Activated gamma-delta T cell treated with anti-CD3 and anti-CD28 coated beads, Interleukin-2, amount 50 U/mL, for 16 hours (primary cell): Measurements from ENCODE around the gene ZNF638.

Source experiments
- DNase-seq: peaks from one replicate; pipeline ENCODE4 v3.0.0-alpha.2; 2020; ENCODE audit warnings: low read depth

Gene ZNF638

GRCh38 chr2:71469403-71470398 is 138.1 kb downstream of the ZNF638 start:
- no peak for DNase-seq

- no peak for DNase-seq
These were observed 139.7 kb downstream of the ZNF638 start for GRCh38 chr2:71471276-71471675.

GRCh38 chr2:71472019-71472418 is 140.4 kb downstream of the ZNF638 start:
- no peak for DNase-seq

GRCh38 chr2:71473346-71474031 is 141.9 kb downstream of the ZNF638 start:
- no peak for DNase-seq

- DNase-seq, result no peak
These were observed 142.6 kb downstream of the ZNF638 start for GRCh38 chr2:71474116-71474743.

GRCh38 chr2:71474744-71475397 is 143.3 kb downstream of the ZNF638 start:
- DNase-seq, result no peak

GRCh38 chr2:71476495-71476894 is 144.9 kb downstream of the ZNF638 start:
- DNase-seq, result no peak

- DNase-seq, result no peak
These were observed 145.7 kb downstream of the ZNF638 start for GRCh38 chr2:71477231-71477691.

GRCh38 chr2:71478806-71479205 is 147.2 kb downstream of the ZNF638 start:
- no peak for DNase-seq

- DNase-seq, result no peak
These were observed 147.7 kb downstream of the ZNF638 start for GRCh38 chr2:71479261-71479660.

- DNase-seq, result no peak
These were observed 149.5 kb downstream of the ZNF638 start for GRCh38 chr2:71481111-71481510.

GRCh38 chr2:71482055-71482454 is 150.5 kb downstream of the ZNF638 start:
- no peak for DNase-seq

- no peak for DNase-seq
These were observed 151.7 kb downstream of the ZNF638 start for GRCh38 chr2:71483246-71483645.

- no peak for DNase-seq
These were observed 152.8 kb downstream of the ZNF638 start for GRCh38 chr2:71484354-71484753.
